HepG2 (cell line): ENCODE data around the gene POLG2. TPM values are rescaled to one million over a fixed set of nuclear protein-coding genes. Genes with fewer than 3 reads are reported as not detected.

Source experiments
- DMAP1 ChIP-seq: IDR thresholded peaks from 2 replicates; pipeline ENCODE4 v1.6.1; 2016
- FOXC1 ChIP-seq: sonication (generic); formaldehyde crosslinking; IDR thresholded peaks from 2 replicates; pipeline ENCODE4 v1.8.0; 2022; ENCODE audit warnings: mild to moderate bottlenecking, missing genetic modification reagents, borderline replicate concordance
- GZF1 ChIP-seq: sonication (generic); formaldehyde crosslinking; IDR thresholded peaks from 2 replicates; pipeline ENCODE4 v1.5.1; 2020; ENCODE audit warnings: mild to moderate bottlenecking, missing genetic modification reagents
- HNRNPK ChIP-seq: fragments of 200-400 bp; formaldehyde crosslinking; IDR thresholded peaks from 2 replicates; pipeline ENCODE4 v1.6.1; 2018; ENCODE audit warnings: low read length, low read depth, moderate library complexity, mild to moderate bottlenecking; ENCODE audit not compliant: poor library complexity, severe bottlenecking
- SAFB2 ChIP-seq: sonication (generic); formaldehyde crosslinking; IDR thresholded peaks from 2 replicates; pipeline ENCODE4 v1.5.1; 2020; ENCODE audit warnings: missing genetic modification reagents, low read depth, mild to moderate bottlenecking, borderline replicate concordance
- ZBTB33 ChIP-seq: sonication (generic); formaldehyde crosslinking; IDR thresholded peaks from 2 replicates; pipeline ENCODE4 v1.4.0; 2020; ENCODE audit warnings: missing genetic modification reagents
- ZNF616 ChIP-seq: sonication (generic); formaldehyde crosslinking; IDR thresholded peaks from 2 replicates; pipeline ENCODE4 v1.5.0; 2020; ENCODE audit warnings: low read depth, mild to moderate bottlenecking, missing genetic modification reagents
- ZNF670 ChIP-seq: sonication (generic); formaldehyde crosslinking; IDR thresholded peaks from 2 replicates; pipeline ENCODE4 v1.8.0; 2022; ENCODE audit warnings: mild to moderate bottlenecking, missing genetic modification reagents, borderline replicate concordance
- ZNF878 ChIP-seq: sonication (generic); formaldehyde crosslinking; IDR thresholded peaks from 2 replicates; pipeline ENCODE4 v1.8.1; 2023; ENCODE audit warnings: mild to moderate bottlenecking, missing genetic modification reagents, moderate library complexity
- ZXDC ChIP-seq: sonication (generic); formaldehyde crosslinking; IDR thresholded peaks from 2 replicates; pipeline ENCODE4 v1.5.0; 2020; ENCODE audit warnings: mild to moderate bottlenecking, missing genetic modification reagents
- polyA plus RNA-seq, 8 experiments: library from polyadenylated mRNA; depleted of rRNA in 3 of 8; stranded (reverse) in 7 of 8; unstranded in 1 of 8; fragments of >200 nt; fragmentation: Illumina TruSeq in 4 of 8; extraction: Trizol in 4 of 8; gene quantifications; 2 replicates each; pipeline versions ENCODE4 v1.2.1 to v1.2.3, GENCODE V29; 2011 to 2016; ENCODE audit warnings: low read depth in 4 of 8, missing spikeins in 1 of 8, mixed read lengths in 1 of 8; ENCODE audit not compliant: insufficient read depth in 1 of 8
- total RNA-seq, 5 experiments: library from RNA; depleted of rRNA; stranded (reverse); fragments of >200 nt; fragmentation: Illumina TruSeq; extraction: Trizol; gene quantifications; 2 replicates each; pipeline ENCODE4 v1.2.3, GENCODE V29; 2016; ENCODE audit warnings: low read depth in 1 of 5
- TF ChIP-seq, protein P1 (sequence below): sonication (generic); formaldehyde crosslinking; IDR thresholded peaks from 2 replicates; pipeline ENCODE4 v1.4.0; 2020; ENCODE audit warnings: mild to moderate bottlenecking, missing genetic modification reagents, borderline replicate concordance
- TF ChIP-seq, protein P2 (sequence below): sonication (generic); formaldehyde crosslinking; IDR thresholded peaks from 2 replicates; pipeline ENCODE4; 2020; ENCODE audit warnings: missing genetic modification reagents, mild to moderate bottlenecking, borderline replicate concordance
- TF ChIP-seq, protein P3 (sequence below): IDR thresholded peaks from 2 replicates; pipeline ENCODE4 v1.6.1; 2018; ENCODE audit warnings: missing genetic modification reagents

The POLG2 gene
- total and polyA plus RNA-seq, 2 of the 13 experiments (the other 11 are each of a cell fraction or from before 2014, with no cell fraction given): 21.1 to 25.5 TPM

- peak; percentile 14; the same call in 1 of the 2 replicates for TF ChIP-seq ZBTB33 (CRISPR knock-in tag)
- TF ChIP-seq DMAP1 (CRISPR knock-in tag): peak; percentile 99
- TF ChIP-seq ZXDC (CRISPR knock-in tag): no peak
- TF ChIP-seq FOXC1 (CRISPR knock-in tag): peak; percentile 83
- TF ChIP-seq ZNF616 (CRISPR knock-in tag): peak; percentile 48; the same call in 1 of the 2 replicates
- peak; percentile 96 for TF ChIP-seq ZNF878 (CRISPR knock-in tag)
- peak; percentile 82; the same call in 1 of the 2 replicates for TF ChIP-seq ZNF670 (CRISPR knock-in tag)
- peak; percentile 52; the same call in 1 of the 2 replicates for TF ChIP-seq SAFB2
- TF ChIP-seq, protein P1, sequence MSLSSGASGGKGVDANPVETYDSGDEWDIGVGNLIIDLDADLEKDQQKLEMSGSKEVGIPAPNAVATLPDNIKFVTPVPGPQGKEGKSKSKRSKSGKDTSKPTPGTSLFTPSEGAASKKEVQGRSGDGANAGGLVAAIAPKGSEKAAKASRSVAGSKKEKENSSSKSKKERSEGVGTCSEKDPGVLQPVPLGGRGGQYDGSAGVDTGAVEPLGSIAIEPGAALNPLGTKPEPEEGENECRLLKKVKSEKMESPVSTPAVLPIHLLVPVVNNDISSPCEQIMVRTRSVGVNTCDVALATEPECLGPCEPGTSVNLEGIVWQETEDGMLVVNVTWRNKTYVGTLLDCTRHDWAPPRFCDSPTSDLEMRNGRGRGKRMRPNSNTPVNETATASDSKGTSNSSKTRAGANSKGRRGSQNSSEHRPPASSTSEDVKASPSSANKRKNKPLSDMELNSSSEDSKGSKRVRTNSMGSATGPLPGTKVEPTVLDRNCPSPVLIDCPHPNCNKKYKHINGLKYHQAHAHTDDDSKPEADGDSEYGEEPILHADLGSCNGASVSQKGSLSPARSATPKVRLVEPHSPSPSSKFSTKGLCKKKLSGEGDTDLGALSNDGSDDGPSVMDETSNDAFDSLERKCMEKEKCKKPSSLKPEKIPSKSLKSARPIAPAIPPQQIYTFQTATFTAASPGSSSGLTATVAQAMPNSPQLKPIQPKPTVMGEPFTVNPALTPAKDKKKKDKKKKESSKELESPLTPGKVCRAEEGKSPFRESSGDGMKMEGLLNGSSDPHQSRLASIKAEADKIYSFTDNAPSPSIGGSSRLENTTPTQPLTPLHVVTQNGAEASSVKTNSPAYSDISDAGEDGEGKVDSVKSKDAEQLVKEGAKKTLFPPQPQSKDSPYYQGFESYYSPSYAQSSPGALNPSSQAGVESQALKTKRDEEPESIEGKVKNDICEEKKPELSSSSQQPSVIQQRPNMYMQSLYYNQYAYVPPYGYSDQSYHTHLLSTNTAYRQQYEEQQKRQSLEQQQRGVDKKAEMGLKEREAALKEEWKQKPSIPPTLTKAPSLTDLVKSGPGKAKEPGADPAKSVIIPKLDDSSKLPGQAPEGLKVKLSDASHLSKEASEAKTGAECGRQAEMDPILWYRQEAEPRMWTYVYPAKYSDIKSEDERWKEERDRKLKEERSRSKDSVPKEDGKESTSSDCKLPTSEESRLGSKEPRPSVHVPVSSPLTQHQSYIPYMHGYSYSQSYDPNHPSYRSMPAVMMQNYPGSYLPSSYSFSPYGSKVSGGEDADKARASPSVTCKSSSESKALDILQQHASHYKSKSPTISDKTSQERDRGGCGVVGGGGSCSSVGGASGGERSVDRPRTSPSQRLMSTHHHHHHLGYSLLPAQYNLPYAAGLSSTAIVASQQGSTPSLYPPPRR (CRISPR knock-in tag): peak; percentile 59; the same call in 1 of the 2 replicates
- peak; percentile 65; the same call in 1 of the 2 replicates for TF ChIP-seq GZF1
- TF ChIP-seq HNRNPK: no peak
- TF ChIP-seq, protein P2, sequence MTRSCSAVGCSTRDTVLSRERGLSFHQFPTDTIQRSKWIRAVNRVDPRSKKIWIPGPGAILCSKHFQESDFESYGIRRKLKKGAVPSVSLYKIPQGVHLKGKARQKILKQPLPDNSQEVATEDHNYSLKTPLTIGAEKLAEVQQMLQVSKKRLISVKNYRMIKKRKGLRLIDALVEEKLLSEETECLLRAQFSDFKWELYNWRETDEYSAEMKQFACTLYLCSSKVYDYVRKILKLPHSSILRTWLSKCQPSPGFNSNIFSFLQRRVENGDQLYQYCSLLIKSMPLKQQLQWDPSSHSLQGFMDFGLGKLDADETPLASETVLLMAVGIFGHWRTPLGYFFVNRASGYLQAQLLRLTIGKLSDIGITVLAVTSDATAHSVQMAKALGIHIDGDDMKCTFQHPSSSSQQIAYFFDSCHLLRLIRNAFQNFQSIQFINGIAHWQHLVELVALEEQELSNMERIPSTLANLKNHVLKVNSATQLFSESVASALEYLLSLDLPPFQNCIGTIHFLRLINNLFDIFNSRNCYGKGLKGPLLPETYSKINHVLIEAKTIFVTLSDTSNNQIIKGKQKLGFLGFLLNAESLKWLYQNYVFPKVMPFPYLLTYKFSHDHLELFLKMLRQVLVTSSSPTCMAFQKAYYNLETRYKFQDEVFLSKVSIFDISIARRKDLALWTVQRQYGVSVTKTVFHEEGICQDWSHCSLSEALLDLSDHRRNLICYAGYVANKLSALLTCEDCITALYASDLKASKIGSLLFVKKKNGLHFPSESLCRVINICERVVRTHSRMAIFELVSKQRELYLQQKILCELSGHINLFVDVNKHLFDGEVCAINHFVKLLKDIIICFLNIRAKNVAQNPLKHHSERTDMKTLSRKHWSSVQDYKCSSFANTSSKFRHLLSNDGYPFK (CRISPR knock-in tag): peak; percentile 92
- TF ChIP-seq, protein P3, sequence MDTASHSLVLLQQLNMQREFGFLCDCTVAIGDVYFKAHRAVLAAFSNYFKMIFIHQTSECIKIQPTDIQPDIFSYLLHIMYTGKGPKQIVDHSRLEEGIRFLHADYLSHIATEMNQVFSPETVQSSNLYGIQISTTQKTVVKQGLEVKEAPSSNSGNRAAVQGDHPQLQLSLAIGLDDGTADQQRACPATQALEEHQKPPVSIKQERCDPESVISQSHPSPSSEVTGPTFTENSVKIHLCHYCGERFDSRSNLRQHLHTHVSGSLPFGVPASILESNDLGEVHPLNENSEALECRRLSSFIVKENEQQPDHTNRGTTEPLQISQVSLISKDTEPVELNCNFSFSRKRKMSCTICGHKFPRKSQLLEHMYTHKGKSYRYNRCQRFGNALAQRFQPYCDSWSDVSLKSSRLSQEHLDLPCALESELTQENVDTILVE (CRISPR knock-in tag): peak; percentile 87
Measured at GRCh38 chr17:64506576-64507412, 9.9 kb upstream of the POLG2 start, which contains the start of gene CEP95 (continued).
